Esophagus muscularis mucosa (tissue), 3 donors: ENCODE measurements around the gene FGD1.

ENCODE experiments used
- POLR2AphosphoS5 ChIP-seq, 2 donors: sonication (generic); formaldehyde crosslinking; IDR thresholded peaks; one replicate each; pipeline ENCODE4 v1.6.1; 2017; ENCODE audit warnings: antibody characterized with exemption in 2 of 2
- TF ChIP-seq, protein P1 (sequence below), 3 experiments: fragments of 200-600 bp in 2 of 3; fragments of 450-650 bp in 1 of 3; sonication (generic) in 2 of 3; IDR thresholded peaks; one replicate each; pipeline ENCODE4 v1.5.1; 2017 to 2019; ENCODE audit warnings: antibody characterized with exemption in 3 of 3, mild to moderate bottlenecking in 2 of 3, moderate library complexity in 1 of 3

GRCh38 chrX:54473993-54474859, 21.8 kb downstream of the FGD1 start:
- TF ChIP-seq, protein P1, sequence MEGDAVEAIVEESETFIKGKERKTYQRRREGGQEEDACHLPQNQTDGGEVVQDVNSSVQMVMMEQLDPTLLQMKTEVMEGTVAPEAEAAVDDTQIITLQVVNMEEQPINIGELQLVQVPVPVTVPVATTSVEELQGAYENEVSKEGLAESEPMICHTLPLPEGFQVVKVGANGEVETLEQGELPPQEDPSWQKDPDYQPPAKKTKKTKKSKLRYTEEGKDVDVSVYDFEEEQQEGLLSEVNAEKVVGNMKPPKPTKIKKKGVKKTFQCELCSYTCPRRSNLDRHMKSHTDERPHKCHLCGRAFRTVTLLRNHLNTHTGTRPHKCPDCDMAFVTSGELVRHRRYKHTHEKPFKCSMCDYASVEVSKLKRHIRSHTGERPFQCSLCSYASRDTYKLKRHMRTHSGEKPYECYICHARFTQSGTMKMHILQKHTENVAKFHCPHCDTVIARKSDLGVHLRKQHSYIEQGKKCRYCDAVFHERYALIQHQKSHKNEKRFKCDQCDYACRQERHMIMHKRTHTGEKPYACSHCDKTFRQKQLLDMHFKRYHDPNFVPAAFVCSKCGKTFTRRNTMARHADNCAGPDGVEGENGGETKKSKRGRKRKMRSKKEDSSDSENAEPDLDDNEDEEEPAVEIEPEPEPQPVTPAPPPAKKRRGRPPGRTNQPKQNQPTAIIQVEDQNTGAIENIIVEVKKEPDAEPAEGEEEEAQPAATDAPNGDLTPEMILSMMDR (IDR thresholded peaks at IDR 0.05) = no peak
- no peak for TF ChIP-seq POLR2AphosphoS5 (IDR thresholded peaks at IDR 0.05)
